ENCODE results near the gene DGCR8.

DNA sequence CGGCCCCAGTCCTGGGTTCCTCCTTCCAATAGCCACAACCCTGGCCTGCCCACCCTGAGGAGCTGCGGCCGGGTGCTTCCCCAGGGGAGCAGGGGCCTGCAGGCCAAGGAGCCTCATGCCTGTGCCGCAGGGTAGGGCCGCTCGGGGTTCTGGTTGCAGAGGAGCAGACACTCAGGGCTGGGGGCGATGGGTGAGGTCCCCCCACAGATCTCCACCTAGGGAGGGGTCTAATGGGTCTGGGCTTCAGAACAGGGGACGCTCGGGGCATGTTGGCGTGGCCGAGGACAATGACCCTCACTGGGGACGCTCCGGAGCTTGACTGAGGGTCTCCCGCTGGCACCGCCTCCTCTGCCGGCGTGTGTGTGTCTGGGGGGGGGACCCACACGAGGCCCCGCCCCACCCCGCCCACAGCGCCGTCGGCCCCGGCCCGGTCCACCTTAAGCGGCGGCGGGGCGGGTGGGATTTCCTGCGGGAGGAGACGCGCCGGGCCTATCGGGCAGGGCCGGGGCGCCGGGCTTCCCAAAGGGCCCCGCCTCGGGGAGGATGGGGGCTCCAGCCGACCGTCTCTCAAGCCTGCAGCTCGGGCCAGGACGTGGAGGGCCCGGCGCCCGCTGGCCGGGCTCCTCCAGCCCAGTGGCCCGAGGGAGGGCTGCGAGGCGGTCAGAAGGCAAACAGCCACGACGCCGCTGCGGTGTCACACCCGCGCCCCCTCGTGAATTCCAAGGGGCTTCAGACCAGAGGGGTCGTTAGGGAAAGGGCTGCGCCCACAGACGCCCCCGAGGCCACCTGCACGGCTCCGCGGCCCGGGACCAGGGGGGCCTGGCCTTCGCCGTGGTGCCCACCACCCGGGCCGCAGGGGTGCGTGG is 50.9 kb downstream of the DGCR8 start:
- TF ChIP-seq POLR2A (IDR thresholded peaks at IDR 0.05; ENCODE audit: low read length) (no peak), GATA1 (IDR thresholded peaks at IDR 0.05; ENCODE audit: low read depth, low read length) (no peak)
